Kidney (tissue), 14 donors: ENCODE results near the gene NKAPD1. TPM values are rescaled to one million over a fixed set of nuclear protein-coding genes. Genes with fewer than 3 reads are reported as not detected.

Source experiments
- DNase-seq, 5 donors: peaks; one replicate each; pipeline ENCODE4 v3.0.0-alpha.2; 2013 to 2020
- FAIRE-seq: peaks from 2 replicates; lab custom pipeline; 2012; peaks lifted over from hg19 to GRCh38; lab: Jason Lieb, UNC
- H3K27ac ChIP-seq, 2 donors: one replicate each; pipeline ENCODE4 v1.7.0; 2013; ENCODE audit warnings: low read depth in 2 of 2, low read length in 2 of 2, inconsistent platforms in 1 of 2
- H3K27me3 ChIP-seq: one replicate; pipeline ENCODE4 v1.7.1; 2013; ENCODE audit warnings: low read length, inconsistent platforms; ENCODE audit not compliant: control insufficient read depth, insufficient read depth
- H3K36me3 ChIP-seq, 3 donors: one replicate each; pipeline versions ENCODE4 v1.7.0 to v1.7.1; 2013; ENCODE audit warnings: low read length in 3 of 3, control low read depth in 1 of 3, inconsistent platforms in 1 of 3; ENCODE audit not compliant: insufficient read depth in 3 of 3, control insufficient read depth in 2 of 3
- H3K4me1 ChIP-seq, 3 donors: one replicate each; pipeline versions ENCODE4 v1.7.0 to v1.7.1; 2013; ENCODE audit warnings: low read length in 3 of 3, inconsistent platforms in 1 of 3, low read depth in 1 of 3; ENCODE audit not compliant: control insufficient read depth in 2 of 3, insufficient read depth in 2 of 3
- H3K4me3 ChIP-seq, 3 donors: one replicate each; pipeline versions ENCODE4 v1.7.0 to v1.8.1; 2013; ENCODE audit warnings: low read length in 3 of 3, control low read depth in 1 of 3, inconsistent platforms in 1 of 3
- H3K9ac ChIP-seq, 3 donors: one replicate each; pipeline versions ENCODE4 v1.7.0 to v1.7.1; 2013; ENCODE audit warnings: low read length in 3 of 3, control low read depth in 1 of 3, inconsistent platforms in 1 of 3
- H3K9me3 ChIP-seq, 3 donors: one replicate each; pipeline versions ENCODE4 v1.7.0 to v1.7.1; 2013; ENCODE audit warnings: low read length in 3 of 3, control low read depth in 1 of 3, inconsistent platforms in 1 of 3; ENCODE audit not compliant: control insufficient read depth in 2 of 3, insufficient read depth in 1 of 3
- CTCF ChIP-seq: IDR thresholded peaks from 3 replicates; pipeline ENCODE4 v1.5.1; 2012; ENCODE audit warnings: mild to moderate bottlenecking, moderate library complexity, borderline replicate concordance; ENCODE audit not compliant: insufficient read depth; ENCODE audit errors: extremely low read depth
- intact Hi-C: fragments of 100-400 bp; cut with DNase I; formaldehyde crosslinking; loops from one replicate; pipeline ENCODE4 v1.11.1; 2022
- polyA plus RNA-seq: library from polyadenylated mRNA; stranded (reverse); fragments of 350-450 nt; fragmentation: Illumina TruSeq; extraction: RNeasy Lipid Tissue Mini Kit (QIAGEN cat#74804); gene quantifications from one replicate; pipeline ENCODE4 v1.2.3, GENCODE V29; 2014; ENCODE audit warnings: low read depth, low replicate concordance; ENCODE audit not compliant: insufficient read depth
- total RNA-seq: library from RNA; stranded (reverse); fragmentation: NEBNext Ultra II Directional; extraction: Animal tissue kit (Norgen Biotek cat#: 25700); gene quantifications from one replicate; pipeline ENCODE4 v1.2.1, GENCODE V29; 2021
- donor health status: control.
- donor health status: control.
- donor health status: control.
- donor health status: control.
- donor health status: control.
- donor health status: DM: yes; HTN: yes; CAD: no.
- donor health status: Normal renal cell carcinoma (clear cell type).

The NKAPD1 gene
- total and polyA plus RNA-seq, 2 donors from 2014 or later = 14.3 to 21.5 TPM

- Histone ChIP-seq H3K36me3 (no peaks in the 10 kb centered on the region), H3K9me3 (no peaks in the 10 kb centered on the region), H3K4me1 (no peaks in the 10 kb centered on the region), H3K27ac (no peak overlapping the region), H3K4me3 (no peak overlapping the region), H3K27me3 (no peaks in the 10 kb centered on the region), H3K9ac (no peak overlapping the region)
- FAIRE-seq = no peak
- DNase-seq = no peak
- no peak for TF ChIP-seq CTCF
- intact Hi-C loops = no loop called here
Observed at GRCh38 chr11:112114460-112114859, 40.4 kb downstream of the NKAPD1 start.

- DNase-seq (no peak), FAIRE-seq (no peak)
- TF ChIP-seq CTCF = no peak
- Histone ChIP-seq H3K27me3 (no peaks in the 10 kb centered on the region), H3K36me3 (no peaks in the 10 kb centered on the region), H3K9ac (no peak overlapping the region), H3K27ac (no peak overlapping the region), H3K4me3 (no peak overlapping the region), H3K4me1 (no peaks in the 10 kb centered on the region), H3K9me3 (no peaks in the 10 kb centered on the region)
- intact Hi-C loops = no loop called here
Observed at GRCh38 chr11:112115386-112115785, 41.3 kb downstream of the NKAPD1 start.

GRCh38 chr11:112118176-112118575, 44.1 kb downstream of the NKAPD1 start:
- DNase-seq = no peak
- FAIRE-seq = no peak
- Histone ChIP-seq H3K9me3 (no peaks in the 10 kb centered on the region), H3K9ac (no peak overlapping the region), H3K4me3 (no peak overlapping the region), H3K36me3 (no peaks in the 10 kb centered on the region), H3K27ac (no peak overlapping the region), H3K4me1 (no peaks in the 10 kb centered on the region), H3K27me3 (no peaks in the 10 kb centered on the region)
- TF ChIP-seq CTCF = no peak
- intact Hi-C loops = no loop called here

- Histone ChIP-seq H3K4me3 (no peak overlapping the region), H3K9ac (no peak overlapping the region), H3K36me3 (no peaks in the 10 kb centered on the region), H3K27ac (no peak overlapping the region), H3K4me1 (no peaks in the 10 kb centered on the region), H3K27me3 (no peaks in the 10 kb centered on the region), H3K9me3 (no peaks in the 10 kb centered on the region)
- no peak for TF ChIP-seq CTCF
- no peak for FAIRE-seq
- intact Hi-C loops = no loop called here
- no peak for DNase-seq
Observed at GRCh38 chr11:112121981-112122615, 48.0 kb downstream of the NKAPD1 start.
